ENCODE measurements around the gene SYNE3.

Gene SYNE3

DNA sequence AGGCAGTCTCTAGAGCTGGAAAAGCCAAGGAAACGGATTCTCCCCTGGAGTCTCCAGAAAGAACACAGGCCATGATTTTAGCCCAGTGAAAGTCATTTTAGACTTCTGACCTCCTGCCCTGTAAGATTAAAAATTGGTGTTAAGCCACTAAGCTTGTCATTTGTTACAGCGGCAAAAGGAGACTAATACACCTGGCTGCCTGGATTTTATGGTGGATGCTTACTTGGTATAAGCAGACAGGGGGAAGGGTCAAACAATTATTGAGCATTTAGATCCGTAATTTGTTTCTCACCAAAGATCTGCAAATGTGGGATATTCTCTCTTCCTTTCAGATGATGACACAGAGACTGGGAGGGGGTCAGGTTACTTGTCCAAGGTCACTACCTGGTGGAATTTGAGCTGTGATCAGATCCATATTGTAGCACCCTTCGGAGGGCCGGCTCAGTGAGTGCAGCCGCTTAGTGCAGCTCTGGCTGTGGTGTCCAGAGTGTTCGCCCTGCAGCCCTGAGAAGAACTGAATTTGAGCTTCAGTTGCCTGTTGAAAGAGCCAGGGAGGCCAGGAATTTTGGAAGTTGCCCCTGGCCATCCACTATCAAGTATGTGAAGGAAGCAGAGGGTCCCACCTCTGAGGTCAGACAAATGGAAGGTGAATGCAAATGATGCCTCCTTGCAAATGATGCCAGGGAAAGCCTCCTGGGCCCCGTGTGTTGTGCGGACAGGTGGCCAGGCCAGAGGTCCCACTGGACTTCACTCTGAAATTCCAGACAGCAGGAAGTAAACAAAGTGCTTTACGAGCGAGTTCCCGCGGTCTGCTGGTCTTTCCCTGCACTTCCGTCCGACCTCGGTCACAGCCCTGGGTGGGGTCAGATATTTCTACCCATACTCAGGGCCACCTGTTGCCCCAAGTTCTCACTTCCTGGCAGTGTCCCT is 33.5 kb upstream of the SYNE3 start:
- DNase-seq (ENCODE audit: low read depth) = no peak
- Histone ChIP-seq H3K36me3 (ENCODE audit: control insufficient read depth, insufficient read depth, low read length, severe bottlenecking) (peaks cover 13% of the 10 kb centered on the region), H3K27me3 (replicated peaks; ENCODE audit: control insufficient read depth, insufficient read depth, low read length) (no peaks in the 10 kb centered on the region), H3K4me1 (ENCODE audit: control insufficient read depth, insufficient read depth, low read length) (peaks cover 19% of the 10 kb centered on the region), H3K9ac (ENCODE audit: low read length) (no peak overlapping the region), H3K9me3 (ENCODE audit: control insufficient read depth, low read length) (peaks cover 3% of the 10 kb centered on the region), H3K4me3 (ENCODE audit: low read length) (no peak overlapping the region)

DNA sequence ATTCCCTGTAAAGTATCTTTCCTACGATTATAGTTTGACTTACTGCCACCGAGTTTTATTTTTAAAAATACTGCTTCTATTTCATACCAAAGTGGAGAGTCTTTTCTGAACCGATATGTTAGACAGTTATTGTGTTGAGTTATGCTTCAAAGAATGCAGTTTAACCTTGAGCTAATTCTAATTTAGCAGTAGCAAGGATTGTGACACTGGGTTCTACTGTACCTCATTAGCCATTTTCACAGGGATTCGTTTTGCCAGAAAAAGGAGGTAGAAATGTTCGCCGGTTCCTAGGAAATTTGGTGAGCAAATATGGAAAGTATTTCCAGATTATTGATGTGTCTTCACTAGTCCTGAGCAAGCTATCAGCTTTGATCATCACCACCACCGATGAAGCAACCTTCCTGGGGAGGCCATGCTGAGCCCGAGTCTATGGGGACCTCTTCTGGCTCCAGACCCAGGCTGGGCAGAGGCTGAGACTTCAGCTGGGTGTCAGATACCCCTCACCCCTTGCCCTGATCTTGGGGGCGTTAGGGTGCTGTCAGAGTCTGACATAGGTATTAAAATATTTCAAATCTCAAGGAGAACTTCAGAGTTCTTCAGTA is 32.0 kb upstream of the SYNE3 start:
- DNase-seq (ENCODE audit: low read depth) = no peak

DNA sequence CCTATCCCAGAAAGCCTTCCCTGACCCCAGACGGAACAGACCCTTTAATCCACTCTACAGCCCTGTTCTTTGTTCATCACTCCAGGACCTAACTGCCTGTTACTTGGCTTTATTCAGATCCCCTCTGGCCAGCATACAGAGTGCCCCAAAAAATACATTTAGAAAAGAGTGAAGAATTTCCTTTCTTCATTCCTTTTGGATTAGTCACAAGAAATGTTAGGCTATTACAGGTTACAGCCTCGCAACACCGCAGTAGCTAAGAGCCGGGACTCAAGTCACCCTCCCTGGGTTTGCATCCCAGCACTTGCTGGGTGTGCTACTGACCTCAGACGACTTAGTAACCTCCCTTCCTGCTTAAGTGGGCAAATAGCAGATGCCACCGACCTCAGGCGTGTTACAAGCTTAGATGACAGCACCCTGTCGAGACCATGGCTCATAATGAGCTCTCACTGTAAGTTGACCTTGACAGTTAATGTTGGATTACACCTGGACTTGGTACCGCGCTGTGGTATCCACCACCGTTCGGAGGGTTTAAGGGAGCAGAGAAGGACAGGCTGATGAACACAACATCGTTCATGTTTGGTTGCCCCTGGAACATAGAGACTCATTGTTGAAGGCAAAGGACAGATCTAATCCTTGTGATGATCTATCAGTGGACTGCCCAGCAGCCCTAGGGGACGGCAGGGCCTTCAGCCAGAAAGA is 31.3 kb upstream of the SYNE3 start:
- Histone ChIP-seq H3K27me3 (replicated peaks; ENCODE audit: control insufficient read depth, insufficient read depth, low read length) (no peaks in the 10 kb centered on the region), H3K36me3 (ENCODE audit: control insufficient read depth, insufficient read depth, low read length, severe bottlenecking) (peaks cover 23% of the 10 kb centered on the region), H3K9ac (ENCODE audit: low read length) (no peak overlapping the region), H3K4me3 (ENCODE audit: low read length) (no peak overlapping the region), H3K9me3 (ENCODE audit: control insufficient read depth, low read length) (peaks cover 3% of the 10 kb centered on the region), H3K4me1 (ENCODE audit: control insufficient read depth, insufficient read depth, low read length) (peaks cover 19% of the 10 kb centered on the region)
- peak; percentile 50 for DNase-seq (ENCODE audit: low read depth)

More for the DNA sequence above, 32.0 kb upstream of the SYNE3 start:
- no peak overlapping the region for H3K4me3 ChIP-seq (ENCODE audit: low read length)
- H3K36me3 ChIP-seq (ENCODE audit: control insufficient read depth, insufficient read depth, low read length, severe bottlenecking) = peaks cover 23% of the 10 kb centered on the region
- H3K4me1 ChIP-seq (ENCODE audit: control insufficient read depth, insufficient read depth, low read length) = peaks cover 19% of the 10 kb centered on the region
- H3K9me3 ChIP-seq (ENCODE audit: control insufficient read depth, low read length) = peaks cover 3% of the 10 kb centered on the region
- H3K9ac ChIP-seq (ENCODE audit: low read length) = no peak overlapping the region
- no peaks in the 10 kb centered on the region for H3K27me3 ChIP-seq (replicated peaks; ENCODE audit: control insufficient read depth, insufficient read depth, low read length)

DNA sequence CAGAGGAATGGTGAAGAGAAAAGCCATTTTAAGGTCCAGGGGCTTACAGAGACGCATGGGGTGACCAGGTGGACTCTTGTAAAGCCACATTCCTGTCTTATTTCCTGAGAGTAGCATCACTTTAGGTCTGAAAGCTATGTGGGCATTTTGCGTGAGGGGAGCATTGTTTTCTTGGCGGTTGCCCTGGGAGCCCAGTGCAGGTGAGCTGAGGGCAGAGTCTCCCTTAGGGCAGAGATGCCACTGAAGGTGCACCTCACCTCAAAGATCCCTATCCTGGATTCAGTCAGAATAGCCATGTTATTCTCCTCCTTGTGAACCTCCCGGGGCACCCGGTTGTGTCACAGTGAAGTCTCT is 30.8 kb upstream of the SYNE3 start:
- Histone ChIP-seq H3K4me3 (ENCODE audit: low read length) (no peak overlapping the region), H3K27me3 (replicated peaks; ENCODE audit: control insufficient read depth, insufficient read depth, low read length) (no peaks in the 10 kb centered on the region), H3K4me1 (ENCODE audit: control insufficient read depth, insufficient read depth, low read length) (peaks cover 19% of the 10 kb centered on the region), H3K9me3 (ENCODE audit: control insufficient read depth, low read length) (peaks cover 3% of the 10 kb centered on the region), H3K36me3 (ENCODE audit: control insufficient read depth, insufficient read depth, low read length, severe bottlenecking) (peaks cover 23% of the 10 kb centered on the region), H3K9ac (ENCODE audit: low read length) (no peak overlapping the region)
- DNase-seq (ENCODE audit: low read depth) = no peak

DNA sequence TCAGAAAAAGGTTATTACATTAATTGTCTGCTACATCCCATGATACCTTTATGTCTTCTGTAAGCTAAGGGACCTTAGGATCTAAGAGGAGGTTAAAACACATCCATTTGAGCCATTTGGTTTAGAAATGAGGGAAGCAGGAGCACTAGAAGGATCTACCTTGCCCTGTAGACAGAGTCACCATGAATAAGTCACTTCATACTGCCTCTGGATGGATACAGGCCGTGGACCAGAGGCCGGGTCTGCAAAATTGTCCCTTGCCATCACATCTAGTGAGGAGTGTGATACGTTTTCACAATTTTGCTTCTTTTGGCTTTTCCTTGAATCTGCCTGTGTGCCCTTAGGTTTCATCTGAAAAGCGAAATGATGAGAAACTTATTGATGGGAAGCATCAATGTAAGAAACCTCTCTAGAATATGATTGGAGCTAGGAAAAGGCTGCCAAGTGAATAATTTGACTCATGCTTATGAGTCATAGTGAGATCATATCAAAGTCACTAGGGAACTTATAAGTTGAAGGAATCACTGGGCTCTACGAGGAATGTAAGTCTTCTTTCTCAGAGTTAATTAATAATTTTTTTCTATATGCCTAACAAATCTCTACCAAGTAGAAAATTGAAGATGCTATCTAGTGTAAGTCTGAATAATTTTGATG is 29.2 kb upstream of the SYNE3 start:
- H3K36me3 ChIP-seq (ENCODE audit: control insufficient read depth, insufficient read depth, low read length, severe bottlenecking) = peaks cover 23% of the 10 kb centered on the region
- peaks cover 19% of the 10 kb centered on the region for H3K4me1 ChIP-seq (ENCODE audit: control insufficient read depth, insufficient read depth, low read length)
- H3K9me3 ChIP-seq (ENCODE audit: control insufficient read depth, low read length) = peaks cover 3% of the 10 kb centered on the region
- H3K9ac ChIP-seq (ENCODE audit: low read length) = no peak overlapping the region
- peak; percentile 75 for DNase-seq (ENCODE audit: low read depth)
- H3K4me3 ChIP-seq (ENCODE audit: low read length) = no peak overlapping the region
- H3K27me3 ChIP-seq (replicated peaks; ENCODE audit: control insufficient read depth, insufficient read depth, low read length) = no peaks in the 10 kb centered on the region

DNA sequence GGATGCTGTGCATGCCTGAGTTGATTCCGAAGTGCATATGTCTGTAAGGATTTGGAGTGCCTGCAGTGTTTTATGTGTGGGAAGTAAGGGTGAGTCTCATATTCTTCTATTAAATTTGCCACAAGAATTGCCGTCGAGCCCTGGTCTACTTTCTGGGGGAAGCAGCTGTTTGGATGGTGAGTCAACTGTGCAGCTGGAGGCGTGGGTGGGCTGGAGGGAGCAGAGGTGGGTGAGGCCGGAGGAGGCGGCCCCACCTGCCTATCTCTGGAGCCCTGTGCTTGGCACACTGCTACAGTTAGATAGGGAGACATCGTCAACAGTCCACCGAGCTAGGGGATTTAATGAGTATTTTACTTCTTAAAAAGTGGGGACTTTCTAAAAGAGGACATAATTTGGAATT is 28.1 kb upstream of the SYNE3 start:
- DNase-seq (ENCODE audit: low read depth) = no peak
- H3K9ac ChIP-seq (ENCODE audit: low read length) = no peak overlapping the region
- H3K9me3 ChIP-seq (ENCODE audit: control insufficient read depth, low read length) = peaks cover 3% of the 10 kb centered on the region
- peaks cover 19% of the 10 kb centered on the region for H3K4me1 ChIP-seq (ENCODE audit: control insufficient read depth, insufficient read depth, low read length)
- H3K4me3 ChIP-seq (ENCODE audit: low read length) = no peak overlapping the region
- H3K27me3 ChIP-seq (replicated peaks; ENCODE audit: control insufficient read depth, insufficient read depth, low read length) = no peaks in the 10 kb centered on the region
- peaks cover 23% of the 10 kb centered on the region for H3K36me3 ChIP-seq (ENCODE audit: control insufficient read depth, insufficient read depth, low read length, severe bottlenecking)

DNA sequence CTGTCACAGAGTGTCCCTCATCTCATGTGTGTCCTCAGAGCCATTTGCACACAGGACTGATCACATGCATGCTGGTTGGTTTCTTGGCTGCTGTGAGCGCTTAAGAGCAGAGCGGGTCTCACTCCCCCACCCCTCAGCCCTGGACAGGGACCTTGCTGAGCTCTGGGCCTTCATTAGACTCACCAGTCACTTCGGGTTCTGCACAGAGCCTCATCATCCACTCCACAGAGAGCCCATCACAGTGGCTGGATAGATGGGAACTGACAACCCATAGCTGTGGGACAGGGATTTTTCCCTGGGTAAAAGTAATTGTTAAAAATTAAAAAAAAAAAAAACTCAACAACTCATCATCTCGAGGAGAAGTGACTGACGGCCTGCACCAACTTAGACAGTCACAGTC is 26.6 kb upstream of the SYNE3 start:
- DNase-seq (ENCODE audit: low read depth) = no peak
- no peaks in the 10 kb centered on the region for H3K27me3 ChIP-seq (replicated peaks; ENCODE audit: control insufficient read depth, insufficient read depth, low read length)
- no peak overlapping the region for H3K4me3 ChIP-seq (ENCODE audit: low read length)
- peaks cover 23% of the 10 kb centered on the region for H3K36me3 ChIP-seq (ENCODE audit: control insufficient read depth, insufficient read depth, low read length, severe bottlenecking)
- no peak overlapping the region for H3K9ac ChIP-seq (ENCODE audit: low read length)
- peaks cover 18% of the 10 kb centered on the region for H3K4me1 ChIP-seq (ENCODE audit: control insufficient read depth, insufficient read depth, low read length)
- peaks cover 3% of the 10 kb centered on the region for H3K9me3 ChIP-seq (ENCODE audit: control insufficient read depth, low read length)

DNA sequence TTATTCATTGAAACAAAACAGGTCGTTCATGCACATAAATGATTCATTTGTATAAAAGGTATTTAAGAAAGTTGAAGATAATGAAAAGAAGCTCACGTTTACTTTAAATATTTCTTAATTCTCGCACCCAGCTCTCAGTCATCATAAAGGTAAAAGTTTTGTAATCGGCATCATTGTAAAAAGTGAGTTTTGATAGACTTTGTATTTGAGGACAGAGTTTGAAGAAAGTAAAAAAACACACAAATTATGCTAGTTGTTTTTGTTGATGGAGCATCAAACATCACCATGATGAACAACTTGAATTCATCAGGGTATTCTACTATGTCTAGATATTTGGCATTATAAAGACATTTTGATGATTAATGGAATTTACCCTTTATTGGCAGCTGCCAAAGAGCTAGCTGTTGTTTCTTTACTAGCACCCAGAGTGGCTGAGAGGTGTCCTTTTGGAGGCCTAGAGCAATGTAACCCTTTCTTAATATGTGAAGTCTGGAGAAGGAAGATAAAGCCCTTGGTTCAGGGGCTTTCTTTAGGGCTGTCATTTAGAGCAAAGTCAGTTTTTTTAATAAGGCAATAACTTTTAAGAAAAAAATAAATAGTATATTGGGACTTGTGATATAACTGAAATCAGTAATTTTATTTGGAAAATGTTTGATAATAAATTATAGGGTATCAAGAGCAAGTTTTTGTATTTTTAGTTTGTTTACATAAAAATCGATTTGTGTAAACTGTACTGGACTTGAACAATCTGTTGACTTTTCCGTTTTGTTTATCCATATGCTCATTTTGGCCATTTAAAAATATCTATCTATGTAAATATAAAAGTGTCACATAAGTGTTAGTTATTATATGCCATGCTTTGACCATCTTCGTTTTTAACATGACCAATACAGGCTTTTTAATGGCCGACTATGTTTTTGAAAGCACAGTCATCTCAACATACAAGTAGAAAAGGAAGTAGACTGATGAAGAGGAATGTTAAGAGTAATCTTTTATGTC is 25.8 kb upstream of the SYNE3 start:
- Histone ChIP-seq H3K4me3 (ENCODE audit: low read length) (no peak overlapping the region), H3K27me3 (replicated peaks; ENCODE audit: control insufficient read depth, insufficient read depth, low read length) (no peaks in the 10 kb centered on the region), H3K36me3 (ENCODE audit: control insufficient read depth, insufficient read depth, low read length, severe bottlenecking) (peaks cover 21% of the 10 kb centered on the region), H3K9ac (ENCODE audit: low read length) (no peak overlapping the region), H3K9me3 (ENCODE audit: control insufficient read depth, low read length) (peaks cover 3% of the 10 kb centered on the region), H3K4me1 (ENCODE audit: control insufficient read depth, insufficient read depth, low read length) (peaks cover 18% of the 10 kb centered on the region)
- no peak for DNase-seq (ENCODE audit: low read depth)

DNA sequence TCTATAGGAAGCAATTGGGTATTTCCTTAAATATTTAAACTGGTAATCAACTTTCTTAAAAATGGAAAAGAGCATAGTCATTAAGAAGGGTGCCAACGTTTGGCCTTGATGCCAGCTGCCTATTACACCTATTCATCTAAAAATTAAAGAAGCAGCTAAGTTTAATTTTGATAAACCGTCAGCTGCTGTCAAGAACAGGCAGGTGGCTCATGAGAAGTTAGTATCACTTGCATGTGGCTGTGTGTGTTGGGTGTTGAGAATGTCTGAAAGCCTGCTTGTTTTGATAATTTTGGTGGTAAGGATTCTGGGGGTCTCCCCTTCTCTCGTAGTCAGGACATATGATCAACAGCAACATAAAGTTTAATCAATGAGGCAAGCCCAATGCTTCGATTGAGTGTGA is 24.9 kb upstream of the SYNE3 start:
- no peak for DNase-seq (ENCODE audit: low read depth)
- Histone ChIP-seq H3K9ac (ENCODE audit: low read length) (no peak overlapping the region), H3K4me1 (ENCODE audit: control insufficient read depth, insufficient read depth, low read length) (peaks cover 25% of the 10 kb centered on the region), H3K27me3 (replicated peaks; ENCODE audit: control insufficient read depth, insufficient read depth, low read length) (no peaks in the 10 kb centered on the region), H3K9me3 (ENCODE audit: control insufficient read depth, low read length) (peaks cover 3% of the 10 kb centered on the region), H3K36me3 (ENCODE audit: control insufficient read depth, insufficient read depth, low read length, severe bottlenecking) (peaks cover 17% of the 10 kb centered on the region), H3K4me3 (ENCODE audit: low read length) (no peak overlapping the region)

DNA sequence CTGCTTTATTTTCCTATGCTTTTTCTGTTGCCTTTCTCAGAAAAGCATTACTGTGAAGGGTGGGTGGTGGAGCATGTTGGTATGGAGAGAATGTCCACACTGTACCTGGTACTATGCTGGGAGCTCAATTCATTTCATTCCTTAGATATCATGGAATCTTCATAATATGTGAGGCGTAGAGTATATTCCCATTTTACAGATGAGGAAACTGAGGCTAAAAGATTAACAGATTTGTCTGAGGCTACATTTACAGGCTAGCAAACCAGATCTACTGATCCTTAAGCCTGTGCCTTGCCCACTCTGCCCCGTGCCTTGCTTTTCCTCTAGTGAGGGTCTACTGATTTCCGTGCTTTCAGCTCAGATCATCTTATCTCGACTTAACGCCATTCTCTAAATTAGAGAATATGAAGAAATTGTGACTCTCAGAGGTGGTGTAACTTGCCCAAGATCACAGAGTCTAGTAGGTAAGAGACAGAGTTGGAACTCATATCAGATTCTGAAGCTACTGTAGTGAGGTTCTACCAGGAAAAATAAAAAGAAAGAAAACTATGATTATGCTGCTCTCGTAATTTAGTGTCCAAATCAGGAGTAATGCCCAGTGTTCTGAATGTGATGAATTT is 23.9 kb upstream of the SYNE3 start:
- no peak for DNase-seq (ENCODE audit: low read depth)
- H3K9ac ChIP-seq (ENCODE audit: low read length) = no peak overlapping the region
- no peaks in the 10 kb centered on the region for H3K27me3 ChIP-seq (replicated peaks; ENCODE audit: control insufficient read depth, insufficient read depth, low read length)
- peaks cover under 1% of the 10 kb centered on the region for H3K9me3 ChIP-seq (ENCODE audit: control insufficient read depth, low read length)
- H3K4me1 ChIP-seq (ENCODE audit: control insufficient read depth, insufficient read depth, low read length) = peaks cover 27% of the 10 kb centered on the region
- H3K4me3 ChIP-seq (ENCODE audit: low read length) = no peak overlapping the region
- H3K36me3 ChIP-seq (ENCODE audit: control insufficient read depth, insufficient read depth, low read length, severe bottlenecking) = peaks cover 13% of the 10 kb centered on the region

Measured in adipocyte (in vitro differentiated cells).